HG03432 (cell line): ENCODE results near the gene ETV6.
"Not testable (repeated sequence)": the region's sequence is repeated elsewhere in the genome, so short reads cannot be mapped to it uniquely, and the experiment has no call there.

Experiments used
- ATAC-seq: cut with Tn5 transposase; IDR thresholded peaks from one replicate; pipeline ENCODE4 v1.9.1; 2021; ENCODE audit warnings: mild to moderate bottlenecking, moderate library complexity; ENCODE audit not compliant: unreplicated experiment

Gene ETV6

GRCh38 chr12:11666131-11667050 is 16.9 kb downstream of the ETV6 start:
- no peak for ATAC-seq

DNA sequence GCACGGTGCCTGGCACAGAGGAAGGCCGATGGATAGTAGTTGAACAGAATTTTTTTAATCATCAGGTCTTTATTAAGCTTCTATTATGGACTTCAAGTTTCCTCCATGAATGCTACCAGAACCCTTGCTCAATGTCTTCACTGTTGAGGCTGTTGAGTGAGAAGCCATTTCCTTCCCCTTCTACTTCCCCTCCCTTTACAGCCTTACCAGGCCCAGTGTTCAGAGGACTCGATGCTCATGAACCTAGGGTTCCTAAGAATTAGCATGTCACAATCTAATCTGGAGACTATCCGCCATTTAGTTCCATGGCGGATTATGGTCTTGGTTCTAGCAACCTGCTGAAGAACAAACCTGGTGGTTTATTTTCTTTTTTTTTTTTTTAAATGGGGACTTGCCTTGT is 17.7 kb downstream of the ETV6 start:
- ATAC-seq, result no peak

- ATAC-seq, result no peak
Measured at GRCh38 chr12:11668611-11669010, 19.1 kb downstream of the ETV6 start.

DNA sequence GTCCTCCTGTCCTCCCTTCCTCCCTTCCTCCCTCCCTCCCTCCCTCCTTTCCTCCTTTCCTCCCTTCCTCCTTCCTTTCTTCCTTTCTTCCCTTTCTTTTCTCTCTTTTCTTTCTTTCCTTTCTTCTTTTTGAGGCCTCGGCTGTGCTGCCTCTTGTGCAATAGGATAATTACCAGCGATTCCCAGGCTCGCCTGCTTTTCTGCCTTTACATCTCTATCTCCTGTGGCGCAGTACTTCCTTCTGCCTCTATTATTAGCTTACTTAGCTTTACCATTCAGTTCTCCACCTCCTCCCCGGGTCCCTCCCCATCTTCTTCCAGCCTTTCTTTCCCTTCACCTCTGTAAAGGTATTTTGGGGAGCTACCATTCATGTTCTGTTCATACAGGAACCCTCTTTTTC is 19.9 kb downstream of the ETV6 start:
- no peak for ATAC-seq

GRCh38 chr12:11672256-11673191 is 23.1 kb downstream of the ETV6 start:
- ATAC-seq, result no peak

- ATAC-seq, result no peak
Measured at GRCh38 chr12:11673666-11674461, 24.4 kb downstream of the ETV6 start.

GRCh38 chr12:11674894-11675390 is 25.5 kb downstream of the ETV6 start:
- ATAC-seq, result no peak

- no peak for ATAC-seq
Measured at GRCh38 chr12:11676052-11676451, 26.6 kb downstream of the ETV6 start.

GRCh38 chr12:11677093-11677492 is 27.6 kb downstream of the ETV6 start:
- ATAC-seq, result no peak

- no peak for ATAC-seq
Measured at GRCh38 chr12:11677752-11678151, 28.3 kb downstream of the ETV6 start.

DNA sequence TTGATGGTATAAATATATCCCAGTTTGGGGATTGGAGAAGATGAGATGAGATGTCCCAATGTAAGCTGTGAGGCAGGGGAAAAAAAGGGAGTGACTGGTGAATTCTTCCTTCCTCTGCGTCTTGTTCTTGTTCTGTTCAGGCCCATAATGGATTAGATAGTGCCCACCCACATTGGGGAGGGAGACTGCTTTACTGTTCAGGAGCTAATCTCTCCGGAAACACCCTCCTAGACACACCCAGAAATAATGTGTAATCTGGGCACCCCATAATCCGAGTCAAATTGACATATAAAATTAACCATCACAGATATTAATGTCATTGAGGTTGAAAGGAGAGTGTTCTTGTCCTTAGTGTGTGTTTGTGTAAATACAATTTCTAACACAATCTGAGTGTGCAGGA is 29.3 kb downstream of the ETV6 start:
- no peak for ATAC-seq

- no peak for ATAC-seq
Measured at GRCh38 chr12:11681207-11681606, 31.7 kb downstream of the ETV6 start.

DNA sequence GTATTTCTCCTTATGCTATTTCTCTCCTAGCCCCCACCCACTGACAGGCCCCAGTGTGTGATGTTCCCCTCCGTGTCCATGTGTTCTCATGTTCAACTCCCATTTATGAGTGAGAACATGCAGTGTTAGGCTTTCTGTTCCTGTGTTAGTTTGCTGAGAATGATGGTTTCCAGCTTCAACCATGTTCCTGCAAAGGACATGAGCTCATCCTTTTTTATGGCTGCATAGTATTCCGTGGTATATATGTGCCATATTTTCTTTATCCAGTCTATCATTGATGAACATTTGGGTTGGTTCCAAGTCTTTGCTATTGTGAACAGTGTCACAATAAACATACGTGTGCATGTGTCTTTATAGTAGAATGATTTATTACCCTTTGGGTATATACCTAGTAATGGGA is 32.2 kb downstream of the ETV6 start:
- ATAC-seq, result not testable (repeated sequence)

- ATAC-seq, result no peak
Measured at GRCh38 chr12:11684393-11684792, 34.9 kb downstream of the ETV6 start.

DNA sequence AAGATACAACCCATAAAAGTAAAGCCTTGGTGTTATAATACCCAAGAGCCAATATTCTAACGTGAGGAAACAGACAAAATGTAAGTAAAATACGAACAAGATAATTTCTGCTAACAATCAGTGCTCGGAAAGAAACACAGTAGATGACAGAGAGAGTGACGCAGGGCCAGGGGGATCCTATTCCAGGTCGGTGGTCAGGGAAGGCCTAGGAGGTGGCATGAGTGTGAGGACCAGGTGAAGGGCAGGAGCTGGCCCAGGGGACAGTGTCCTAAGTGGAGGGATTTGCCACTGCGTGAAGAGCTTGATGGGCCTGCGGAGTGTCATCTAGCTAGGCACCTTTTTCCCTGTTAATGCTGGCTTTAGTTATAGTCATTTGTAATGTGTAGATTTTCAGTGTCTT is 35.3 kb downstream of the ETV6 start:
- ATAC-seq, result no peak

DNA sequence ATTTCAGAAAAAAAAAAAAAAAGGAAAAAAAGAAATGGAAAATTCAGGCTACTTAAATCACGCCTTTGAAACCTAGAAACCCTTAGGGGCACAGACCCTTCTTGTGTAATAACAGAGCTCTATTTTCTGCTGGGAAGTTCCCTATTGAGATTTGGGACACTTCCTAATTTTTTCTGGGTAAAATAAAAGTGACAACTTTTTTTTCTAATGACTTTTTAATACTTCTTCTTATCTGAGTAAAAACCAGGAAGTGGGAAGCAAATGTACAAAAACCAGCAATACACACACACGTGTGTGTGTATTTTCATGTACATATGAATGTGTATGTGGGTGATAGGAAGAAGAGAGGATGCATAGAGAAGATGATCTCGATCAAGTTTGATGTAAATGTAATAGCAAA is 35.8 kb downstream of the ETV6 start:
- no peak for ATAC-seq

- ATAC-seq, result no peak
Measured at GRCh38 chr12:11685716-11686115, 36.2 kb downstream of the ETV6 start.

DNA sequence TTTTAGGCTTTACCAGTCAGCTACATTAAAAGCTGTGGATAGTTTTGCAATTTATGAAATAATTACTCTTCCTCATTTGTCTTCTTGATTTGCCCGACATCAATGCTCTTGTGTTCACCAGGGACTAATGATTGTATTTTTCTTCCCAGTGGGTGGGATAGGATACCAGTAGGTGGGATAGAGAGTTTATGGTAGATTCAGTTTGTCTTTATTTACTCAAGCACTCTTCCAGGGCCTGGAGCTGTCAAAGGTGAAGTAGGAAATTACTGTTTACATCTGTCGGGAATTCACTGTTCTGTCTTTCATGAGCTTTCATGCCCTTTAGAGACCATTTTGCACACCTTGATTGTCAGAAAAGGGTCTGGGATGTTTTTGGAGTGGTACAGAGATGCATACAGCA is 36.6 kb downstream of the ETV6 start:
- no peak for ATAC-seq

DNA sequence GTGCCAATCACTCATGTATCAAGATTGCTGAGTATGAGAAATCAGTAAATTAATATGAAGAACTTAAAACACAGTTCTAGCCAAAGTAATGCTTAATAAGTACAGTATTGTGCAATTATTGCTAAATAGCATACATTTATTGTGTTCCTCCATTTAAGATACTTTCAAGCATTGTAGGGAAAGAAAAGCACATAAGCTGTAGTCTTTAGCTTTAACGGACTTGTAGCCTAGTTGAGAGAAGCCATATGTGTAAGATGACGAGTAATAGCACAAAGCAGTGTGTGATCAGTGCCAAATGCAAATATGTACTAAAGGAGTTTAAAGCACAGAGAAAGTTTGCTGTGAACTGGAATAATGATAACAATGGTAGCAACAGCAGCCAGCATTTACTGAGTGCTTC is 38.1 kb downstream of the ETV6 start:
- ATAC-seq, result no peak

- no peak for ATAC-seq
Measured at GRCh38 chr12:11688379-11688778, 38.9 kb downstream of the ETV6 start.

- ATAC-seq, result no peak
Measured at GRCh38 chr12:11688831-11689230, 39.4 kb downstream of the ETV6 start.
